HepG2 (cell line): ENCODE results near the gene MIB2.

Experiments
- CTCF ChIP-seq: sonication (generic); formaldehyde crosslinking; IDR thresholded peaks from 2 replicates; pipeline ENCODE4 v1.5.0; 2020; ENCODE audit warnings: mild to moderate bottlenecking, missing genetic modification reagents, moderate library complexity
- EP300 ChIP-seq, 3 experiments: sonication (generic) in 1 of 3; formaldehyde crosslinking in 1 of 3; IDR thresholded peaks; 2 replicates each; pipeline versions ENCODE4 v1.5.1 to v1.6.1; 2011 to 2020; ENCODE audit warnings: low read depth in 2 of 3, low read length in 2 of 3, borderline replicate concordance in 1 of 3, improper control_type of control experiment in 1 of 3, mild to moderate bottlenecking in 1 of 3, missing genetic modification reagents in 1 of 3, moderate library complexity in 1 of 3
- EZH2 ChIP-seq: conservative IDR thresholded peaks from 2 replicates; pipeline ENCODE4 v1.6.1; 2012; ENCODE audit warnings: mild to moderate bottlenecking, low read depth, low read length, moderate library complexity
- FOXK1 ChIP-seq: sonication (generic); formaldehyde crosslinking; IDR thresholded peaks from 2 replicates; pipeline ENCODE4 v1.4.0; 2020; ENCODE audit warnings: low read depth, missing genetic modification reagents, borderline replicate concordance
- MNT ChIP-seq: fragments of 450-650 bp; IDR thresholded peaks from 2 replicates; pipeline ENCODE4 v1.6.1; 2016
- PAX8 ChIP-seq: sonication (generic); formaldehyde crosslinking; IDR thresholded peaks from 2 replicates; pipeline ENCODE4 v1.8.0; 2022; ENCODE audit warnings: mild to moderate bottlenecking, missing genetic modification reagents, borderline replicate concordance
- PHF8 ChIP-seq: sonication (generic); formaldehyde crosslinking; IDR thresholded peaks from 2 replicates; pipeline ENCODE4 v1.5.0; 2020; ENCODE audit warnings: missing genetic modification reagents
- RAD51 ChIP-seq: fragments of 450-650 bp; IDR thresholded peaks from 2 replicates; pipeline ENCODE4 v1.6.1; 2016; ENCODE audit warnings: borderline replicate concordance
- ZFP36L2 ChIP-seq: sonication (generic); formaldehyde crosslinking; IDR thresholded peaks from 2 replicates; pipeline ENCODE4 v1.4.0; 2020; ENCODE audit warnings: missing genetic modification reagents
- ZNF292 ChIP-seq: sonication (generic); formaldehyde crosslinking; IDR thresholded peaks from 2 replicates; pipeline ENCODE4 v1.8.1; 2022; ENCODE audit warnings: mild to moderate bottlenecking, low read depth, missing genetic modification reagents, borderline replicate concordance
- ZZZ3 ChIP-seq: sonication (generic); formaldehyde crosslinking; IDR thresholded peaks from 2 replicates; pipeline ENCODE4 v1.4.0; 2020; ENCODE audit warnings: missing genetic modification reagents, mild to moderate bottlenecking, borderline replicate concordance
- TF ChIP-seq, protein P1 (sequence below): sonication (generic); formaldehyde crosslinking; IDR thresholded peaks from 2 replicates; pipeline ENCODE4 v1.4.0; 2020; ENCODE audit warnings: mild to moderate bottlenecking, missing genetic modification reagents

GRCh38 chr1:1630965-1631781, 15.9 kb downstream of the MIB2 start:
- no peak for TF ChIP-seq RAD51
- TF ChIP-seq MNT = no peak
- no peak for TF ChIP-seq ZZZ3 (CRISPR knock-in tag)
- no peak for TF ChIP-seq EP300 (IDR thresholded peaks at IDR 0.05; ENCODE audit: low read depth in 2 of 2, low read length in 2 of 2)
- no peak for TF ChIP-seq EP300 (CRISPR knock-in tag; IDR thresholded peaks at IDR 0.05; ENCODE audit: borderline replicate concordance)
- no peak for TF ChIP-seq ZFP36L2 (CRISPR knock-in tag)
- TF ChIP-seq ZNF292 (CRISPR knock-in tag) = no peak
- TF ChIP-seq, protein P1, sequence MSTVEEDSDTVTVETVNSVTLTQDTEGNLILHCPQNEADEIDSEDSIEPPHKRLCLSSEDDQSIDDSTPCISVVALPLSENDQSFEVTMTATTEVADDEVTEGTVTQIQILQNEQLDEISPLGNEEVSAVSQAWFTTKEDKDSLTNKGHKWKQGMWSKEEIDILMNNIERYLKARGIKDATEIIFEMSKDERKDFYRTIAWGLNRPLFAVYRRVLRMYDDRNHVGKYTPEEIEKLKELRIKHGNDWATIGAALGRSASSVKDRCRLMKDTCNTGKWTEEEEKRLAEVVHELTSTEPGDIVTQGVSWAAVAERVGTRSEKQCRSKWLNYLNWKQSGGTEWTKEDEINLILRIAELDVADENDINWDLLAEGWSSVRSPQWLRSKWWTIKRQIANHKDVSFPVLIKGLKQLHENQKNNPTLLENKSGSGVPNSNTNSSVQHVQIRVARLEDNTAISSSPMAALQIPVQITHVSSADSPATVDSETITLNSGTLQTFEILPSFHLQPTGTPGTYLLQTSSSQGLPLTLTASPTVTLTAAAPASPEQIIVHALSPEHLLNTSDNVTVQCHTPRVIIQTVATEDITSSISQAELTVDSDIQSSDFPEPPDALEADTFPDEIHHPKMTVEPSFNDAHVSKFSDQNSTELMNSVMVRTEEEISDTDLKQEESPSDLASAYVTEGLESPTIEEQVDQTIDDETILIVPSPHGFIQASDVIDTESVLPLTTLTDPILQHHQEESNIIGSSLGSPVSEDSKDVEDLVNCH (CRISPR knock-in tag) = no peak
- no peak for TF ChIP-seq PHF8
- no peak for TF ChIP-seq EZH2
- TF ChIP-seq CTCF = no peak
- no peak for TF ChIP-seq PAX8 (CRISPR knock-in tag)
- no peak for TF ChIP-seq FOXK1 (CRISPR knock-in tag)
